Peyer's patch (tissue), 4 donors: ENCODE results near the gene SARM1.

Source experiments
- CTCF ChIP-seq, 6 experiments: fragments of 450-650 bp in 4 of 6; fragments of 200-600 bp in 2 of 6; sonication (generic) in 1 of 6; IDR thresholded peaks; one replicate each; pipeline ENCODE4 v1.5.1; 2017 to 2019; ENCODE audit warnings: antibody characterized with exemption in 6 of 6, mild to moderate bottlenecking in 3 of 6, moderate library complexity in 1 of 6
- POLR2A ChIP-seq, 2 donors: fragments of 450-650 bp; IDR thresholded peaks; one replicate each; pipeline ENCODE4 v1.5.1; 2017; ENCODE audit warnings: antibody characterized with exemption in 2 of 2, mild to moderate bottlenecking in 2 of 2, moderate library complexity in 2 of 2

- TF ChIP-seq CTCF (IDR thresholded peaks at IDR 0.05), result no peak
- TF ChIP-seq POLR2A (IDR thresholded peaks at IDR 0.05), result no peak
Measured at GRCh38 chr17:28407130-28407973, 35.9 kb downstream of the SARM1 start.
